SK-N-SH treated with all-trans-retinoic acid at 6 μM for 48 hours (cell line): ENCODE results near the gene TP53BP2.
"Not testable (repeated sequence)": the region's sequence is repeated elsewhere in the genome, so short reads cannot be mapped to it uniquely, and the experiment has no call there.

ENCODE experiments used
- ATAC-seq: fragments of 200-7000 bp; cut with Tn5 transposase; 3 replicates; pipeline ENCODE4 v1.9.1; 2020; ENCODE audit warnings: mild to moderate bottlenecking, moderate library complexity
- BACH2 ChIP-seq: fragments of 250-450 bp; sonication (Bioruptor Pico); IDR thresholded peaks from 2 replicates; pipeline ENCODE4 v1.9.0; 2021; ENCODE audit warnings: mild to moderate bottlenecking, borderline replicate concordance
- ESRRG ChIP-seq: fragments of 250-450 bp; sonication (Bioruptor Pico); IDR thresholded peaks from 2 replicates; pipeline ENCODE4 v1.6.1; 2021; ENCODE audit warnings: mild to moderate bottlenecking
- ISL1 ChIP-seq: fragments of 250-450 bp; sonication (Bioruptor Pico); IDR thresholded peaks from 2 replicates; pipeline ENCODE4 v2.1.2; 2022; ENCODE audit warnings: mild to moderate bottlenecking, moderate library complexity
- OSR1 ChIP-seq: fragments of 250-450 bp; sonication (Bioruptor Pico); IDR thresholded peaks from 2 replicates; pipeline ENCODE4 v1.8.0; 2022; ENCODE audit warnings: moderate library complexity, mild to moderate bottlenecking, inconsistent platforms
- PPARA ChIP-seq: fragments of 250-450 bp; sonication (Bioruptor Pico); IDR thresholded peaks from 2 replicates; pipeline ENCODE4 v1.5.0; 2020; ENCODE audit warnings: mild to moderate bottlenecking, borderline replicate concordance
- RARB ChIP-seq: fragments of 250-450 bp; sonication (Bioruptor Pico); IDR thresholded peaks from 2 replicates; pipeline ENCODE4 v1.8.0; 2021; ENCODE audit warnings: mild to moderate bottlenecking, moderate library complexity
- SNAI2 ChIP-seq: fragments of 250-450 bp; sonication (Bioruptor Pico); IDR thresholded peaks from 2 replicates; pipeline ENCODE4 v1.5.0; 2020; ENCODE audit warnings: mild to moderate bottlenecking, moderate library complexity
- TCF4 ChIP-seq: fragments of 250-450 bp; sonication (Bioruptor Pico); IDR thresholded peaks from 2 replicates; pipeline ENCODE4 v1.8.0; 2021; ENCODE audit warnings: mild to moderate bottlenecking, moderate library complexity, borderline replicate concordance
- TOX ChIP-seq: fragments of 250-450 bp; sonication (Bioruptor Pico); IDR thresholded peaks from 2 replicates; pipeline ENCODE4 v1.8.0; 2021; ENCODE audit warnings: mild to moderate bottlenecking, moderate library complexity, borderline replicate concordance
- ZFP3 ChIP-seq: fragments of 250-450 bp; sonication (Bioruptor Pico); IDR thresholded peaks from 2 replicates; pipeline ENCODE4 v1.5.0; 2020; ENCODE audit warnings: mild to moderate bottlenecking, moderate library complexity
- ZFP30 ChIP-seq: fragments of 450-650 bp; formaldehyde crosslinking; IDR thresholded peaks from 2 replicates; pipeline ENCODE4 v1.5.0; 2022; ENCODE audit warnings: mild to moderate bottlenecking, moderate library complexity
- ZNF70 ChIP-seq: fragments of 450-650 bp; formaldehyde crosslinking; IDR thresholded peaks from 2 replicates; pipeline ENCODE4 v1.5.0; 2020; ENCODE audit warnings: mild to moderate bottlenecking, moderate library complexity
- ZNF8 ChIP-seq: fragments of 450-650 bp; formaldehyde crosslinking; IDR thresholded peaks from 2 replicates; pipeline ENCODE4 v1.5.0; 2020; ENCODE audit warnings: mild to moderate bottlenecking, moderate library complexity
- TF ChIP-seq, protein P1 (sequence below): fragments of 250-450 bp; sonication (Bioruptor Pico); IDR thresholded peaks from 2 replicates; pipeline ENCODE4 v1.5.0; 2020; ENCODE audit warnings: mild to moderate bottlenecking, moderate library complexity
- TF ChIP-seq, protein P2 (sequence below): fragments of 250-450 bp; sonication (Bioruptor Pico); IDR thresholded peaks from 2 replicates; pipeline ENCODE4 v1.8.0; 2021; ENCODE audit warnings: low read depth, mild to moderate bottlenecking, moderate library complexity, borderline replicate concordance
- TF ChIP-seq, protein P3 (sequence below): fragments of 250-450 bp; sonication (Bioruptor Pico); IDR thresholded peaks from 2 replicates; pipeline ENCODE4 v1.5.1; 2021; ENCODE audit warnings: mild to moderate bottlenecking, moderate library complexity
- TF ChIP-seq, protein P4 (sequence below): fragments of 250-450 bp; sonication (Bioruptor Pico); IDR thresholded peaks from 2 replicates; pipeline ENCODE4 v1.8.0; 2020; ENCODE audit warnings: mild to moderate bottlenecking, moderate library complexity, borderline replicate concordance

TP53BP2 gene

DNA sequence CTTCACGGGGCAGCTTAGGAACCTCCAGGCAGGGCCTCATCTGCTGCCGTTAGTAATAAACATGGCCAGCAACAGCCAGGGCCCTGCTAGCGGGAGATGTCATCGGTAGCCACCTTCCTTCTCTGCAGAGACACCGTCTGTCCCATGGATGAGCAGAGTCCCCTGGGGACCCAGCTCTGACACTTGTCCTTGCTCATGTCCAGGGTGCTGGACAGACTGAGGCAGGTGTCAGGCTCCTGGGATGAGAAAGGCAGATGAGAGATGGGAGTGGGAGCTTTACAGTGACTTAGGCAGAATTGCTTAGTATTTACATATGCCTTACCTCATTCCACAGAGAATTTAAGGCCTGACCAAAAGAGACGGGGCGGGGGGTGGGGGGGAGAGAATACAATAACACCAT is 108.4 kb downstream of the TP53BP2 start:
- ATAC-seq = no peak
- TF ChIP-seq RARB (CRISPR knock-in tag) (no peak), BACH2 (CRISPR knock-in tag) (no peak), PPARA (CRISPR knock-in tag) (no peak), ISL1 (CRISPR knock-in tag) (no peak)
- TF ChIP-seq, all 23 proteins: peak for 0

DNA sequence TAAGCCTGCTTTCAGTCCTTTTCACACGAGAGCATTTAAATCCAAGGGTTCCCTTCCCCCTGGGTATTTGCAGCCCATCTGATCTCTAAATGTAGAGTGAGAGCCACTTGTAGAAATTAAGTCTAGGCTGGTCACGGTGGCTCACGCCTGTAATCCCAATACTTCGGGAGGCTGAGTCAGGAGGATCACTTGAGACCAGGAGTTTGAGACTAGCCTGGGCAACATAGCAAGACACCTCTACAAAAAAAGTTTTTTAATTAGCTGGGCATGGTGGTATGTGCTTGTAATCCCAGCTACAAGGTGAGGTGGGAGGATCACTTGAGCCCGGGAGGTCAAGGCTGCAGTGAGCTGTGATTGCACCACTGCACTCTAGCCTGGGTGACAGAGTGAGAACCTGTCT is 109.1 kb downstream of the TP53BP2 start:
- ATAC-seq = not testable (repeated sequence)

DNA sequence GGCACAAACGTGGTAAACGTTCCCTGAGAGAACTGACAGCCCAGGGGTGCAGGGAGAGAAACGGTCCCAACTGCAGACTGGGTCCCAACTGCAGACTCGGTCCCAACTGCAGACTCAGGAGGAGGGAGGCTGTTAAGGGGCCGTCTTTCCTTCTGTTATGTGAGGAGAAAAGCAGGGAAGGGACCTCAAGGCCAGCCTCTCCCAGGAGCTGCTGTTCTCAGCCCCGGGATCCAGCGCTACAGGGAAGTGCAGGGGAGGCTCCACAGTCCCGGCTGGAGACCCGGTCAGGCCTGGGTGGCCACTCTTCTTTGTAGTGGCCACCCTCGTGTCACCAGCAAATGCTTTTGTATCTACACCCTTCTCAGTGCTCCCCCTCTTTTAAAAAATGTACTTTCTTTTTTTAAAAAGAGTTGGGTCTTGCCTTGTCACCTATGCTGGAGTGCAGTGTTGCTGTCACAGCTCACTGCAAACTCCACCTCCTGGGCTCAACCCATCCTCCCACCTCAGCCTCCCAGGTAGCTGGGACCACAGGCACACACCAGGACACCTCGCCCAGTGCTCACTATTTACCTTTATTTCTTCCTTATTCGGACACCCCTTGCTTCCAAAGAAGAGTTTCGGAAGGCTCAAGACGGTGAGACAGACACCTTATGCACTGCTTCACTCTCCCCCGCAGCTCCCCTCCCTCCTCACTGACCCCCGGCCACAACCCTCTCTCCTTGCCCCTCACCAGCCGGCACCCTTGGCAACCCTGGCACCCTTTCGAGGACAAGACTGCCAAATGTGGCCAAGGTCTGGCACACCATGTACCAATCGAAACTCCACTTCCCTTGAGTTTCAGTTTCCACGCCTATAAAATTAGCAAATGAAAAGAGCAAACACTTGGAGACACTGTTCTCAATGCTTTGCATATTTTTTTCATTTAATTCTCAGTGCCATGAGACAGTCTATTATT is 111.6 kb downstream of the TP53BP2 start:
- TF ChIP-seq ISL1 (CRISPR knock-in tag) (no peak), ZFP30 (CRISPR knock-in tag) (no peak), TCF4 (CRISPR knock-in tag) (no peak)
- no peak for ATAC-seq

DNA sequence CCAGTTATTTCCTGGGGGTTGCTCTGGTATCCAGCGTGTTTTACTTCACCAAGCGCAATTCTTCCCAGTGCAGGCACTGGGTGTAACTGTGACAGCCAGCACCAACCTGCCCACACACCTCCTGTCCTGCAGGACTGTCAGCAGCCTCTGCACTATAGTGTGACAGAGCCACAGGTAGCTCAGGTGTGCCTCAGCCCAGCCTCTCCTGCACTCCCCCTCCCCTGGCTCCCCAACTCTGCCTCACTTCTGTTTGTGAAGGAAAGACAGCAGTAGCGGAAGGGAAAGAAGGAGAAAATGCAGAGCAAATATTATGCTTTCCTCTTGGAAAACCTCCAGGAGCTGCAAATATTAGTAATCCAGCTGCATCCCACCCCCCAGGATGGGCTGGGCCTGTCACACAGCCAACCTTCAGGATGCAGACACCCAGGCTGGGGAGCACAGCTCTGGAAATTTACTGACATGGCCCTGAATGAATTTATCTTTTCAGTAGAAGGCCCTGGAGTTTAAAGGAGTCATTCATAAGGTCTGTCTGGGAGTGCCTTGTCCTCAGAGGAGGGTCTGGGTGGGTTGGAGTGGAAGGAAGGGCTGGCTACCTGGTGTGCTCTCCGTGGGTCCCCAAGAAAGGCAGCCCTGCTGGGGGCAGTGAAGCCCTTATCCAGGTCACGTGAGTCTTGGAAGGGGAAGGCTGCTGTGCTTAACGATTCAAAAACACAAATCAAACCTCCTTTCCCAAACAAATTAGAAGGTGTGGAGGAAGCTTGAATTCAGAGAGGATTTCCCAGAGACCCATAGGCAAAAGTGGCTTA is 112.6 kb downstream of the TP53BP2 start:
- TF ChIP-seq SNAI2 (CRISPR knock-in tag) (no peak), TOX (no peak), ZNF70 (CRISPR knock-in tag) (no peak), ISL1 (CRISPR knock-in tag) (no peak), OSR1 (CRISPR knock-in tag) (no peak), ZFP3 (CRISPR knock-in tag) (no peak), ZNF8 (CRISPR knock-in tag) (no peak), ESRRG (CRISPR knock-in tag) (no peak)
- TF ChIP-seq, protein P1, sequence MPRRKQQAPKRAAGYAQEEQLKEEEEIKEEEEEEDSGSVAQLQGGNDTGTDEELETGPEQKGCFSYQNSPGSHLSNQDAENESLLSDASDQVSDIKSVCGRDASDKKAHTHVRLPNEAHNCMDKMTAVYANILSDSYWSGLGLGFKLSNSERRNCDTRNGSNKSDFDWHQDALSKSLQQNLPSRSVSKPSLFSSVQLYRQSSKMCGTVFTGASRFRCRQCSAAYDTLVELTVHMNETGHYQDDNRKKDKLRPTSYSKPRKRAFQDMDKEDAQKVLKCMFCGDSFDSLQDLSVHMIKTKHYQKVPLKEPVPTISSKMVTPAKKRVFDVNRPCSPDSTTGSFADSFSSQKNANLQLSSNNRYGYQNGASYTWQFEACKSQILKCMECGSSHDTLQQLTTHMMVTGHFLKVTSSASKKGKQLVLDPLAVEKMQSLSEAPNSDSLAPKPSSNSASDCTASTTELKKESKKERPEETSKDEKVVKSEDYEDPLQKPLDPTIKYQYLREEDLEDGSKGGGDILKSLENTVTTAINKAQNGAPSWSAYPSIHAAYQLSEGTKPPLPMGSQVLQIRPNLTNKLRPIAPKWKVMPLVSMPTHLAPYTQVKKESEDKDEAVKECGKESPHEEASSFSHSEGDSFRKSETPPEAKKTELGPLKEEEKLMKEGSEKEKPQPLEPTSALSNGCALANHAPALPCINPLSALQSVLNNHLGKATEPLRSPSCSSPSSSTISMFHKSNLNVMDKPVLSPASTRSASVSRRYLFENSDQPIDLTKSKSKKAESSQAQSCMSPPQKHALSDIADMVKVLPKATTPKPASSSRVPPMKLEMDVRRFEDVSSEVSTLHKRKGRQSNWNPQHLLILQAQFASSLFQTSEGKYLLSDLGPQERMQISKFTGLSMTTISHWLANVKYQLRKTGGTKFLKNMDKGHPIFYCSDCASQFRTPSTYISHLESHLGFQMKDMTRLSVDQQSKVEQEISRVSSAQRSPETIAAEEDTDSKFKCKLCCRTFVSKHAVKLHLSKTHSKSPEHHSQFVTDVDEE (CRISPR knock-in tag) = no peak
- TF ChIP-seq, protein P2, sequence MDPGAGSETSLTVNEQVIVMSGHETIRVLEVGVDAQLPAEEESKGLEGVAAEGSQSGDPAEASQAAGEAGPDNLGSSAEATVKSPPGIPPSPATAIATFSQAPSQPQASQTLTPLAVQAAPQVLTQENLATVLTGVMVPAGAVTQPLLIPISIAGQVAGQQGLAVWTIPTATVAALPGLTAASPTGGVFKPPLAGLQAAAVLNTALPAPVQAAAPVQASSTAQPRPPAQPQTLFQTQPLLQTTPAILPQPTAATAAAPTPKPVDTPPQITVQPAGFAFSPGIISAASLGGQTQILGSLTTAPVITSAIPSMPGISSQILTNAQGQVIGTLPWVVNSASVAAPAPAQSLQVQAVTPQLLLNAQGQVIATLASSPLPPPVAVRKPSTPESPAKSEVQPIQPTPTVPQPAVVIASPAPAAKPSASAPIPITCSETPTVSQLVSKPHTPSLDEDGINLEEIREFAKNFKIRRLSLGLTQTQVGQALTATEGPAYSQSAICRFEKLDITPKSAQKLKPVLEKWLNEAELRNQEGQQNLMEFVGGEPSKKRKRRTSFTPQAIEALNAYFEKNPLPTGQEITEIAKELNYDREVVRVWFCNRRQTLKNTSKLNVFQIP (CRISPR knock-in tag) = no peak
- TF ChIP-seq, protein P3, sequence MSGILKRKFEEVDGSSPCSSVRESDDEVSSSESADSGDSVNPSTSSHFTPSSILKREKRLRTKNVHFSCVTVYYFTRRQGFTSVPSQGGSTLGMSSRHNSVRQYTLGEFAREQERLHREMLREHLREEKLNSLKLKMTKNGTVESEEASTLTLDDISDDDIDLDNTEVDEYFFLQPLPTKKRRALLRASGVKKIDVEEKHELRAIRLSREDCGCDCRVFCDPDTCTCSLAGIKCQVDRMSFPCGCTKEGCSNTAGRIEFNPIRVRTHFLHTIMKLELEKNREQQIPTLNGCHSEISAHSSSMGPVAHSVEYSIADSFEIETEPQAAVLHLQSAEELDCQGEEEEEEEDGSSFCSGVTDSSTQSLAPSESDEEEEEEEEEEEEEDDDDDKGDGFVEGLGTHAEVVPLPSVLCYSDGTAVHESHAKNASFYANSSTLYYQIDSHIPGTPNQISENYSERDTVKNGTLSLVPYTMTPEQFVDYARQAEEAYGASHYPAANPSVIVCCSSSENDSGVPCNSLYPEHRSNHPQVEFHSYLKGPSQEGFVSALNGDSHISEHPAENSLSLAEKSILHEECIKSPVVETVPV (CRISPR knock-in tag) = no peak
- TF ChIP-seq, protein P4, sequence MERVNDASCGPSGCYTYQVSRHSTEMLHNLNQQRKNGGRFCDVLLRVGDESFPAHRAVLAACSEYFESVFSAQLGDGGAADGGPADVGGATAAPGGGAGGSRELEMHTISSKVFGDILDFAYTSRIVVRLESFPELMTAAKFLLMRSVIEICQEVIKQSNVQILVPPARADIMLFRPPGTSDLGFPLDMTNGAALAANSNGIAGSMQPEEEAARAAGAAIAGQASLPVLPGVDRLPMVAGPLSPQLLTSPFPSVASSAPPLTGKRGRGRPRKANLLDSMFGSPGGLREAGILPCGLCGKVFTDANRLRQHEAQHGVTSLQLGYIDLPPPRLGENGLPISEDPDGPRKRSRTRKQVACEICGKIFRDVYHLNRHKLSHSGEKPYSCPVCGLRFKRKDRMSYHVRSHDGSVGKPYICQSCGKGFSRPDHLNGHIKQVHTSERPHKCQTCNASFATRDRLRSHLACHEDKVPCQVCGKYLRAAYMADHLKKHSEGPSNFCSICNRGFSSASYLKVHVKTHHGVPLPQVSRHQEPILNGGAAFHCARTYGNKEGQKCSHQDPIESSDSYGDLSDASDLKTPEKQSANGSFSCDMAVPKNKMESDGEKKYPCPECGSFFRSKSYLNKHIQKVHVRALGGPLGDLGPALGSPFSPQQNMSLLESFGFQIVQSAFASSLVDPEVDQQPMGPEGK (CRISPR knock-in tag) = no peak
- peak; percentile 1; the same call in 1 of the 3 replicates for ATAC-seq
